Stimulated activated naive CD8-positive, alpha-beta T cell treated with anti-CD3 and anti-CD28 coated beads, Interleukin-15, Interleukin-2, amounts not matched to agents 100 ng/mL and 50 ng/mL, for 24 hours (primary cell): ENCODE results near the gene HPGD.
"Not testable (repeated sequence)": the region's sequence is repeated elsewhere in the genome, so short reads cannot be mapped to it uniquely, and the experiment has no call there.

Experiments used
- H3K27ac Mint-ChIP-seq: one replicate; pipeline ENCODE4 v1.8.0; 2021; ENCODE audit warnings: mild to moderate bottlenecking, mixed read lengths
- H3K27me3 Mint-ChIP-seq: one replicate; pipeline ENCODE4 v1.8.0; 2021; ENCODE audit warnings: mixed read lengths
- H3K36me3 Mint-ChIP-seq: one replicate; pipeline ENCODE4 v1.8.0; 2021; ENCODE audit warnings: low read depth, mixed read lengths
- H3K4me1 Mint-ChIP-seq: one replicate; pipeline ENCODE4 v1.8.0; 2021; ENCODE audit warnings: low read depth, mixed read lengths
- H3K4me3 Mint-ChIP-seq: one replicate; pipeline ENCODE4 v1.8.0; 2021; ENCODE audit warnings: mild to moderate bottlenecking, mixed read lengths
- H3K9me3 Mint-ChIP-seq: one replicate; pipeline ENCODE4 v1.8.0; 2021; ENCODE audit warnings: mixed read lengths

The HPGD gene

DNA sequence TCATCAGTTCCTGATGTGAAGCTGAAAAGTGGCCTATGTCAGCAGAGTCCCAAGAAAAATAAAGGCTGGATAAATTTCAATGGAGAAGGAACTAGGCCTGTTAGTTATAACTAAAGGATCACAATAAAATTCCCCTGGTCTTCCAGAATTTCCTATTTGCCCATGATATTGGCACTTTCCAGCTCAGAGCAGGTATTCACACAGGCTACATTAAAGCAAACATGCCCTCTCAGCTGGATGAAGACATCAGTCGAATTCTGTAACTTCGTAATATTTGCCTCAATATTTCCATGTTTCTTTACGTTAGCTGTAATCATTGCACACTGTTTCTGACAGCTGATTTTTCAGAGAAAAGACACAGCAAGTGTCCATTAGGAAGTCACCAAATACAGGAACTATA is 9.5 kb downstream of the HPGD start:
- no peak overlapping the region for H3K27ac Mint-ChIP-seq
- no peaks in the 10 kb centered on the region for H3K9me3 Mint-ChIP-seq
- H3K27me3 Mint-ChIP-seq = no peaks in the 10 kb centered on the region
- H3K4me1 Mint-ChIP-seq = no peaks in the 10 kb centered on the region
- H3K4me3 Mint-ChIP-seq = no peak overlapping the region
- H3K36me3 Mint-ChIP-seq = no peaks in the 10 kb centered on the region

DNA sequence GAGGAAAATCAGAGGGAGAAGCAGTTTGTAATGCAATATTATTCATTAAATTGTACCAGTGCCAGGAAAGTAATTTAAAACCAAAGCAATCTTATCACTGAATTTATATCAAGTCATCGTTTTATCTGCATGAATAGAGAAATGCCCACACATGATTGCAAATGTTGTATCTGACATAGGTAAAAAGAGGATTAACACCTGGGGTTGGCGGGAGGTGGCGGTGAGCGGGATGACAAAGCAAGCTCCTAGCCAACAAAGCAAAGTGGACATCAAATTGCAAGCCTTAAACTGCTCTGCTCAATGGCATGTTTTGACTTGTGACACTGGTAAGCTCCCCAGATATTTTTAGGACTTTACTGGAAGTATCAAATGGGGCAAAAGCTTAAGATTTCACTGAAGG is 16.4 kb downstream of the HPGD start:
- Mint-ChIP-seq H3K27me3 (no peaks in the 10 kb centered on the region), H3K4me1 (no peaks in the 10 kb centered on the region), H3K4me3 (no peak overlapping the region), H3K36me3 (no peaks in the 10 kb centered on the region), H3K9me3 (peaks cover 2% of the 10 kb centered on the region), H3K27ac (no peak overlapping the region)

- Mint-ChIP-seq H3K4me1 (no peaks in the 10 kb centered on the region), H3K27me3 (no peaks in the 10 kb centered on the region)
Observed at GRCh38 chr4:174505007-174505406, 17.3 kb downstream of the HPGD start.

DNA sequence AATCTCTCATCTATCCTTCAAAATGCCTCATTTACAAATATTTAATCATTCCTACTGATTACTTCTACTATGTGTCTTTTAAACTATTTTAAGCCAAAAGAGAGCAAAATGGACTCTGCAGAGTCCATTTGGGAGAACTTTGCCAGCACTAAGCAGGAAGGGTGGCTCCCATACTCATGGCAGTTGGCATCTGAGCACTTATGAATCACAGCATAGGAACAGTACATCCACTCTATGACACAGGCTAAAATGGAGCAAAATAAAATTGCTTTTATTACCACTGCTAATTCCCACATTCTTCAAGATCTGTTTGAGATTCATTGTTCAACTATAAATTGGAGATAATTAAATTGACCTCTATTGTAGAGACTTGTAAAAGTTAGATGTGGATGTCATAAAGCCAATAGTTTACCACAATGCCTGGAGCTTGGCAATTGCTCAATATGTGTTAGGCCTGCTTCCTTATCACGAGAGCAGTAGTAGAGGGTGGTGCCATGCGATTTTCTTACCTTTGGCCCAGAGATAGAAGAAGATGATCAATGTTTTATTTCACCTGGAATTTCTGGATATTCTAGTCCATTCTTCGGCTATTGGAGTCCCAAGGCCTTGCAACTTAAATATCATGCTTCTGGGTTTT is 19.1 kb downstream of the HPGD start:
- Mint-ChIP-seq H3K4me1 (no peaks in the 10 kb centered on the region), H3K27me3 (no peaks in the 10 kb centered on the region), H3K9me3 (peaks cover 2% of the 10 kb centered on the region), H3K27ac (no peak overlapping the region), H3K36me3 (no peaks in the 10 kb centered on the region), H3K4me3 (no peak overlapping the region)

More at GRCh38 chr4:174505007-174505406, 17.3 kb downstream of the HPGD start:
- Mint-ChIP-seq H3K36me3 (no peaks in the 10 kb centered on the region), H3K4me3 (no peak overlapping the region), H3K9me3 (peaks cover 2% of the 10 kb centered on the region), H3K27ac (no peak overlapping the region)

GRCh38 chr4:174496631-174497432 is 25.5 kb downstream of the HPGD start:
- Mint-ChIP-seq H3K9me3 (no peaks in the 10 kb centered on the region), H3K4me3 (peak overlapping the region; percentile 14), H3K27ac (no peak overlapping the region), H3K36me3 (no peaks in the 10 kb centered on the region), H3K27me3 (no peaks in the 10 kb centered on the region), H3K4me1 (peaks cover 2% of the 10 kb centered on the region)

DNA sequence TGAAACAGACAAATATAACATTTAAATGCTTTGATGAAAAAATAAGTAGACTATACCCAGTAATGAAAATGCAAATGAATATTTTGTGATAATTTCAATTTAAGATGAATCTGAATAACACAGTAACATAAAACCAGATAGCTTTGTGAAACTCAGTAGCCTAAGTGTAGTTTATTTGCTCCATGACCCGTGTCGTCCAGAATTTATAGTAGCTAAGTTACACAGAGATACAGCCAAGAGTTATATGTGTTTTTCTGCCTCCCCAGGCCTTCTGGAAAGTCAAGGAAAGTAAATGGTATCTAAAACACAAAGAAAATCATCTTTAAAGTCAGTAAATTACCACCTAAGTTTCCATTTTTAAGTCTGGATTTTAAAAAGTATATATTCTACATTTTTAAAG is 26.7 kb downstream of the HPGD start:
- Mint-ChIP-seq H3K27ac (no peak overlapping the region), H3K9me3 (no peaks in the 10 kb centered on the region), H3K4me3 (no peak overlapping the region), H3K27me3 (no peaks in the 10 kb centered on the region), H3K36me3 (no peaks in the 10 kb centered on the region), H3K4me1 (peaks cover 2% of the 10 kb centered on the region)

- no peak overlapping the region for H3K4me3 Mint-ChIP-seq
- peaks cover 2% of the 10 kb centered on the region for H3K4me1 Mint-ChIP-seq
- no peaks in the 10 kb centered on the region for H3K9me3 Mint-ChIP-seq
- no peak overlapping the region for H3K27ac Mint-ChIP-seq
- no peaks in the 10 kb centered on the region for H3K36me3 Mint-ChIP-seq
- no peaks in the 10 kb centered on the region for H3K27me3 Mint-ChIP-seq
Observed at GRCh38 chr4:174494726-174495125, 27.6 kb downstream of the HPGD start.

DNA sequence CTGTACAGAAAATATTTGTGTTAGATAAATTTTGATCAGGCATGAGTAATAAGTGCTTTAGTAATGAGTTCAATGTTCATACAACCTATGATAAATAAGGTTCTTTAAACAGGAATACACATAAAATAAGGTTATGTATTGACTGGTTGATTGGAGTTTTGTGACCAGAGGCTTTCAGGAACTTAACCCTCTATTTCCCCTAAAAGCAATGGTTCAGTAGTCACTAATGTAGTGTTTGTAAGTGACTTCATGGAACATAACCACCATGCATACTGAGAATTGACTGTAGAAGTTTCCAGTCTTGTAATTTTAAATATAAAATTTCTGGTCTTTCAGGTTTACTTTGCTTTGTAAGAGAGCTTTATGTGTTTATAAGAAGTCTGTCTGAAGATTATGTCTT is 28.1 kb downstream of the HPGD start:
- no peaks in the 10 kb centered on the region for H3K27me3 Mint-ChIP-seq
- no peak overlapping the region for H3K27ac Mint-ChIP-seq

GRCh38 chr4:174490451-174490961 is 31.8 kb downstream of the HPGD start:
- Mint-ChIP-seq H3K27me3 (no peaks in the 10 kb centered on the region), H3K36me3 (no peaks in the 10 kb centered on the region), H3K4me3 (no peak overlapping the region), H3K27ac (no peak overlapping the region), H3K4me1 (no peaks in the 10 kb centered on the region), H3K9me3 (no peaks in the 10 kb centered on the region)

More for the DNA sequence above, 28.1 kb downstream of the HPGD start:
- Mint-ChIP-seq H3K4me1 (peaks cover 2% of the 10 kb centered on the region), H3K36me3 (no peaks in the 10 kb centered on the region), H3K4me3 (no peak overlapping the region), H3K9me3 (no peaks in the 10 kb centered on the region)

GRCh38 chr4:174488368-174488767 is 33.9 kb downstream of the HPGD start:
- H3K4me3 Mint-ChIP-seq, H3K9me3 Mint-ChIP-seq, H3K4me1 Mint-ChIP-seq, H3K27ac Mint-ChIP-seq, H3K27me3 Mint-ChIP-seq, H3K36me3 Mint-ChIP-seq: not testable (repeated sequence)

GRCh38 chr4:174485025-174485424 is 37.3 kb downstream of the HPGD start:
- no peaks in the 10 kb centered on the region for H3K36me3 Mint-ChIP-seq
- H3K9me3 Mint-ChIP-seq = no peaks in the 10 kb centered on the region
- H3K27ac Mint-ChIP-seq = no peak overlapping the region
- H3K4me1 Mint-ChIP-seq = no peaks in the 10 kb centered on the region
- H3K27me3 Mint-ChIP-seq = no peaks in the 10 kb centered on the region
- no peak overlapping the region for H3K4me3 Mint-ChIP-seq

DNA sequence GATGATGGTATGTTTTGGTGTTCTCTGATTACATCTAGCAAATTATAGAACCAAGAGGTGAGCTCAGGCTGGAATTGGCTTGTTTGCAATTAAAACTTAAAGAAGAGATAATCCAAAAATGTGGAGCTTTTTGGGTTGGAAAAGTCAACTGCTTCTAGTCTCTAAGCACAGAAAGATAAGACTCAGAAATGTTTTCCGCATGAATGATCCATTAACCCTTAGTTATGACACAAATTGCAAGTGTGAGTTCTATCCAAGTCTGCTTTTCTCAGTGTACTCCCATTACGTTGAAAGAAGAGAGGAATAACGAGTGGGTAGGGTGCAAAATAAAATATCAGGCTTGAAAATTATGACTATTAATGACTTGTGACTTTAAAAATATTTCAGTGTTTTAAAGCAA is 38.5 kb downstream of the HPGD start:
- Mint-ChIP-seq H3K27ac (no peak overlapping the region), H3K9me3 (no peaks in the 10 kb centered on the region), H3K4me3 (no peak overlapping the region), H3K27me3 (no peaks in the 10 kb centered on the region), H3K4me1 (no peaks in the 10 kb centered on the region), H3K36me3 (no peaks in the 10 kb centered on the region)

DNA sequence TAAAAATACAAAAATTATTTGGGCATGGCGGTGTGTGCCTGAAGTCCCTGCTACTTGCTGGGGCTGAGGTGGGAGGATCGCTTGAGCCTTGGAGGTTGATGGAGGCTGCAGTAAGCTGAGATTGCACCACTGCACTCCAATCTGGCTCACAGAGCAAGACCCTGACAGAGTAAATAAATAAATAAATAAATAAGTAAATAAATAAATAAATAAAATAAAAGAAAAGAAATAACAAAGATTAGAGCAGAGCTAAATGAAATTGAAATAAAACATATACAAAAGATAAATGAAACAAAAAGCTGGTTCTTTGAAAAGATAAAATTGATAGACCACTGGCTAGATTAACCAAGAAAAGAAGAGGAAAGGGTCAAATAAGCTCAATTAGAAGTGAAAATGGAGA is 43.1 kb downstream of the HPGD start:
- Mint-ChIP-seq H3K4me1 (no peaks in the 10 kb centered on the region), H3K4me3 (no peak overlapping the region), H3K27me3 (no peaks in the 10 kb centered on the region), H3K27ac (no peak overlapping the region), H3K9me3 (no peaks in the 10 kb centered on the region), H3K36me3 (no peaks in the 10 kb centered on the region)

- no peaks in the 10 kb centered on the region for H3K4me1 Mint-ChIP-seq
- H3K27ac Mint-ChIP-seq = no peak overlapping the region
- H3K36me3 Mint-ChIP-seq = no peaks in the 10 kb centered on the region
- H3K4me3 Mint-ChIP-seq = no peak overlapping the region
- no peaks in the 10 kb centered on the region for H3K27me3 Mint-ChIP-seq
- no peaks in the 10 kb centered on the region for H3K9me3 Mint-ChIP-seq
Observed at GRCh38 chr4:174475528-174475927, 46.8 kb downstream of the HPGD start.

GRCh38 chr4:174474457-174475075 is 47.7 kb downstream of the HPGD start:
- no peaks in the 10 kb centered on the region for H3K27me3 Mint-ChIP-seq
- no peaks in the 10 kb centered on the region for H3K36me3 Mint-ChIP-seq
- H3K27ac Mint-ChIP-seq = no peak overlapping the region
- H3K4me3 Mint-ChIP-seq = no peak overlapping the region
- H3K4me1 Mint-ChIP-seq = no peaks in the 10 kb centered on the region
- H3K9me3 Mint-ChIP-seq = peaks cover 4% of the 10 kb centered on the region
